GM18505 (cell line): ENCODE results near the gene GFOD1.

ENCODE experiments used
- ATAC-seq: cut with Tn5 transposase; IDR thresholded peaks from one replicate; pipeline ENCODE4 v1.9.1; 2021; ENCODE audit not compliant: unreplicated experiment
- POLR2A ChIP-seq: IDR thresholded peaks from 4 replicates; pipeline ENCODE4 v1.6.1; 2011; ENCODE audit warnings: borderline replicate concordance; ENCODE audit not compliant: insufficient read depth, insufficient read length; ENCODE audit errors: extremely low read depth

The GFOD1 gene

DNA sequence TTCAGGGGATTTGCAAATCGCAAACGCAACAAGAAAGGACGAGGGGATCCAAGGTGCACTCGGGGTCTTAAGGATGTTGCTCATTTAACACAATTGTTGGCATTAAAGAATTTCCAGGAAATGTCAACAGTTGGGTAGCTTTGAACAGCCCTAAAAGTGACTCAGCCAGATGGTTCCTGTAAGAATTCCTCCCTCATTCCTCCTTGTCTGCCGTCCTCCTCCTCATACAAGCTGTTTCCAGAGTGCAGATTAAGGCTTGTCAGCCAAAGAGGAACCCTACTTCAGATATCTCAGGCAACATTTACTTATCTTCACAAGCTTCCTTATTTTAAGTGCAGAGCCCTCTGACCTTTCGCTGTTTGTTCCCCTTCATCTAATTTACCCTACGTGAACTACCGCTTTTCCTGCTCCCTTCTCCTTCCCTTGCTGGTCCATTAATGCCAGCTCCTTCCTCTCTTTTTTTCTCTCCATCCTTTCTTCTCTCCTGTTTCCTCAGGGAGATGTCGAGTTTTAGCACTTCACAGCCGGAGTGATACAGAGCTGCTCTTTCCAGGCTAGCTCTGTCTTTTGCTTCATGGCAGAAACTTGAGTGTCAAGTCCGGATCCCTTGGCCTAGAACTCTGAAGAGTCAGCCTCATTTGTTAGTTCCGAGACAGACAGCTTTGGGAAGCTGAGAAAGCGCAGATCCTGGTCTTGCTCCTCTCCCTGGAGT is 132.9 kb downstream of the GFOD1 start:
- ATAC-seq: no peak
- TF ChIP-seq POLR2A: no peak

DNA sequence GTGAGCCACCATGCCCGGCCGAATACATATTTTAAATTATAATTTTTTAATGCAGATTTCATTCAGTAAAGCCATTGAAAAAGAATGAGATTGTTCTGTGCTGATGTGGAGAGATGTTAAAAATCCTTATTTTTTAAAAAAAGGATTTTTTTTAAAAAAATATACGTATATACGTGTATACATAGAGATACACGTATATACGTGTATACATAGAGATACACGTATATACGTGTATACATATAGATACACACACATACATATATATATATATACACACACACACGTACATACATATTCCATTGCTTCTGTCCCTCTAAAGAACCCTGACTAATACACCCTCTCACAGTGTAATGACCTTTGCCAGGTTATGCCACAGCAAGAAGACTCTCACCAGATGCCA is 135.2 kb downstream of the GFOD1 start:
- ATAC-seq: no peak
- no peak for TF ChIP-seq POLR2A

DNA sequence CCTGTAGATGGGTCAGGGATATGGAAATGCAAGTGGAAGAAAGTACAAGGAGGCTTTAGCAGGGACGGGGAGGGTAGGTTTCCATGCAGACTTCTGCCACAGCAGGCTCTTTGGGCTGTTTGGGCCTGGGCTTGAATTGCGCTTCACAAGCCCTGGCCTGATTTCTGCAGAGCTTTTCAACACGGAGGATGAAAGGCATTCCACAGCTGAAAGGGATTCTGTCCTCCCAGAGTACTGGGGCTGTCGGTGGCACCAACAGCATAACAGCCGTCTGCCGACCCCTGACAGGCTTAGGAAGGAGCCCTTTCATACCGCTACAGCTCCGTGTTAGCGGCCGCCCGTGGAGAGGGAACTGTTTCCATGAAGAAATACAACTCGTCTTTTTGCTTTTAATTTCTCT is 136.1 kb downstream of the GFOD1 start:
- no peak for ATAC-seq
- no peak for TF ChIP-seq POLR2A

DNA sequence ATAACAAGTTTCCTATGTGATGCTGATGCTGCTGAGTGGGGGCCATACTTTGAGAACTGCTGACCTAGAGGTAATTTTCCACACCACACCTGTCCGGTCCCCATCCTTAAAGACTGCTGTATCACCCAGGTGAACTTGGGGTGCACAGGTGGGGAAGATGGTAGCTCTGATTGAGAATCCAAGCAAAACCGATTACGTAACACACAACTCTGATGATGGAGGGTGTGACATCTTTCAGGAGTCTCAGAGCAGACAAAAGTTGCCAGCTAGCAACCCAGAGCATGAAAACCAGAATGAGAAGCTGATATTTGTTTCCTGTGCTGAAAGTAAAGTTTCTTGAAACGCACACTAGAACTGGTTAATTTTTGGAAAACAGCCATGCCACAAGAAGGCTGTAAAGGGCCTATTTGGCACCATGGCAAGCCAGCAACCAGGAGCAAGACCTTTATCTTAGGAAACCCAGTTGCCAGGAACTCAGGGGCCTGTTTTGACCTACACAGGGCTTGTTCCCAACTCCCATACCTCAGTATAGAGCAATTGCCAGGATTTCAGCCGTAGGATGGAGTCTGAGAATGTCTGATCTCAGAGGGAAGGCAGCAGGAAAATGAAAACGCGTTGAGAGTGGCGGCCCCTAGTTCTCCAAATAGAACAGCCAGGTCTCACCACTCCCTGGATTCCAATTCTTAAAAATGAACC is 137.4 kb downstream of the GFOD1 start:
- ATAC-seq: no peak
- no peak for TF ChIP-seq POLR2A

DNA sequence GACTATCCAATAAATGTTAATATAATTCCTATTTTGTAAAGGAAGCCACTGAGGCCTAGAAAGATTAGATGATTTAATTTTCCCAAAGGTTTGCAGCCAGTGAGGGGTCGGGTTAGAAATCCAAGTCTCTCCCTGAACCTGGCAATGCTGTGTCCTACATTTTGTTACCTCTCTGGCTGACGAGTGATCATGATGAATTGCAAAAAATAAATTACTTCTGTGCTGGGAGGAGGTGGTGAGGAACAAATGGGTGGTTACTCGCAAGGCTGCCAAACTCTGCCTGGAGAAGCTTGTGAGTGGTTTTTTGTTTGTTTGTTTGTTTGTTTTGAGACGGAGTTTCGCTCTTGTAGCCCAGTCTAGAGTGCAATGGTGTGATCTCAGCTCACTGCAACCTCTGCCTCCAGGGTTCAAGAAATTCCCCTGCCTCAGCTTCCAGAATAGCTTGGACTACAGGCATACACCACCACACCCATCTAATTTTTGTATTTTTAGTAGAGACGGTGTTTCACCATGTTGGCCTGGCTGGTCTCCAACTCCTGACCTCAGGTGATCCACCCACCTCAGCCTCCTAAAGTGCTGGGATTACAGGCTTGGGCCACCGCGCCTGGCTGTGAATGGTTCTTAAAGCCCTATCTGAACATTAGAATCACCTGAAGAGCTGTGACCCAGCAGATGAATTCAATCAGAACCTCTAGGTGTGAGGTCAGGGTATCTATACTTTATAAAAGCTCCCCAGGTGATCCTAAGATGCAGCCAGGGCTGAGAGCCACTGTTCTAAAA is 138.9 kb downstream of the GFOD1 start:
- no peak for ATAC-seq

GRCh38 chr6:13346245-13346644 is 141.2 kb downstream of the GFOD1 start:
- no peak for TF ChIP-seq POLR2A
- ATAC-seq: no peak

More for the DNA sequence above, 138.9 kb downstream of the GFOD1 start:
- no peak for TF ChIP-seq POLR2A

DNA sequence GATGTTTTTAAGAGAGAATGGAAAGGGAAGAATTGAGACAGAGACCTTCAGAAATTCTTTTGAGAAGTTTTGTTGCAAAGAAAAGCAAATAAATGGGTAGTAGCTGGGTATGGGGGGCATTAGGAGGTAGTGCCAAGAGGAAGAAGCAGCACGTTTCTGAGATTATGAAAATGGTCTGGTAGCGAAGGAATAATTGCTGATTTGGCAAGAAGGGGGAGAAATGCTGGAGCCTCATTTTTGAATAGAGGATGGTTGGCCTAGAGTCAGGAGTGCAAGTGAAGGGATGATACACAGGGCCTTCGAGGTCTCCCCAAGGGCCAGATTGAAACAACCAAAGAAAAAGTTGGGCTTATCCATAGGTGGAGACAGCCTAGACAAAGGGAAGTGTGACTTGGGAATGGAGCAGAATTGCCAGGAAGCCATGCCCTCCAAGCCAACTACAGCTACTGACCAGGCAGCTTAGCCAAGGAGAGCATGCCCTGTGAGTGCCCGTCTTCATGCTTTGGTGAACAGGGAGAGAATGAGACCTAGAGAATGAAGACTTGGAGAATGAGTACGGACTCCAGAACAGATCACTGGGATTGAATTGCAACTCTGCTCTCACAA is 144.9 kb downstream of the GFOD1 start:
- ATAC-seq: no peak
- TF ChIP-seq POLR2A: no peak

- ATAC-seq: no peak
- TF ChIP-seq POLR2A: no peak
Measured at GRCh38 chr6:13339863-13340630, 147.4 kb downstream of the GFOD1 start.

GRCh38 chr6:13338038-13338437 is 149.4 kb downstream of the GFOD1 start:
- no peak for TF ChIP-seq POLR2A
- no peak for ATAC-seq

- ATAC-seq: no peak
- no peak for TF ChIP-seq POLR2A
Measured at GRCh38 chr6:13336553-13336952, 150.8 kb downstream of the GFOD1 start.

DNA sequence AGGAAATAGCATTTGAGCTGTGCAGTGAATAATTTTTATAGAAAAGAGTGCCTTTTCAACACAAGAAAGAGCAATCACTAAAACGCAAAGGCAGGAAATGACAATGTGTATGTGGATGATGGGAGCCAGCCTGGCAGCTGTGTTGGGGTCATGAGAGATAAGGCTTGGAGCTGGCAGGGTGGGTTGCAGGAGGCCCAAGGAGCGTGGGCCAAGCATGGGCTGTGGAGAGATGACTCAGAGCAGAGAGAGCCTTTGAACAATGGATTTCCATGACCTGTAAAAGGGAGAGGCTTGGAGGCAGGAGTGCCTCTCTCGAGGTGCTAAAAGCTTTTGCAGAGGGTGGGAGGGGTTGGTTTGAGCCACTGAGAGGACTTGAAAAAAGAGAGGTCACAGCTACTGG is 152.4 kb downstream of the GFOD1 start:
- no peak for TF ChIP-seq POLR2A
- ATAC-seq: no peak

DNA sequence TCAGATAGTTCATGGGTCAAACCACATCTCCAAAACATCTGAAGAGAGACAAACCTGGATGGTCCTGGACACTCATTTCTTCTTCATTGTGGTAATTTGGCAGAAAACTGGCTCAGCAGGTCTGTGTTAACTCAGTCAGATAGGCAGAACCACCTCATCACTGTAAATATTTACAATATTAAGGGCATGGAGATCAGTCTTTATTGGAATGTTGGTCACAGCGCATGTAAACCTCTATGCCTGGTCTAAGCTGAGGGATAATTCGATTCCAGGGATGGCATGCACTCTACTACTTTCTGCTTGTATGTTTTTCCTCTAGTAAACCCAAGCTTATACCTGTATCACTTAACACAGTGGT is 155.1 kb downstream of the GFOD1 start:
- no peak for TF ChIP-seq POLR2A
- no peak for ATAC-seq
